HepG2 (cell line): ENCODE results near the gene ORC4.

ENCODE experiments used
- FOXM1 ChIP-seq: sonication (generic); formaldehyde crosslinking; IDR thresholded peaks from 2 replicates; pipeline ENCODE4 v1.5.0; 2020; ENCODE audit warnings: missing genetic modification reagents
- GABPA ChIP-seq, 2 experiments: IDR thresholded peaks; 2 replicates each; pipeline ENCODE4 v1.6.1; 2011 to 2016; ENCODE audit warnings: low read depth in 2 of 2, low read length in 1 of 2, missing biosample characterization in 1 of 2, missing genetic modification characterization in 1 of 2
- JUN ChIP-seq: sonication (generic); formaldehyde crosslinking; IDR thresholded peaks from 2 replicates; pipeline ENCODE4 v1.4.0; 2020; ENCODE audit warnings: mild to moderate bottlenecking, missing genetic modification reagents
- USF2 ChIP-seq, 2 experiments: sonication (generic) in 1 of 2; formaldehyde crosslinking in 1 of 2; IDR thresholded peaks; 2 replicates each; pipeline versions ENCODE4 v1.5.1 to v1.6.1; 2011 to 2020; ENCODE audit warnings: borderline replicate concordance in 1 of 2, low read depth in 1 of 2, low read length in 1 of 2, mild to moderate bottlenecking in 1 of 2, missing genetic modification reagents in 1 of 2, moderate library complexity in 1 of 2
- ZNF121 ChIP-seq: sonication (generic); formaldehyde crosslinking; IDR thresholded peaks from 2 replicates; pipeline ENCODE4 v1.5.0; 2020; ENCODE audit warnings: mild to moderate bottlenecking, missing genetic modification reagents
- ZNF318 ChIP-seq: sonication (generic); formaldehyde crosslinking; IDR thresholded peaks from 2 replicates; pipeline ENCODE4 v1.4.0; 2020; ENCODE audit warnings: mild to moderate bottlenecking, missing genetic modification reagents
- TF ChIP-seq, protein P1 (sequence below): sonication (generic); formaldehyde crosslinking; IDR thresholded peaks from 2 replicates; pipeline ENCODE4 v1.4.0; 2020; ENCODE audit warnings: missing genetic modification reagents
- TF ChIP-seq, protein P2 (sequence below): sonication (generic); formaldehyde crosslinking; IDR thresholded peaks from 2 replicates; pipeline ENCODE4 v1.5.0; 2020; ENCODE audit warnings: mild to moderate bottlenecking, missing genetic modification reagents, moderate library complexity

- TF ChIP-seq, protein P1, sequence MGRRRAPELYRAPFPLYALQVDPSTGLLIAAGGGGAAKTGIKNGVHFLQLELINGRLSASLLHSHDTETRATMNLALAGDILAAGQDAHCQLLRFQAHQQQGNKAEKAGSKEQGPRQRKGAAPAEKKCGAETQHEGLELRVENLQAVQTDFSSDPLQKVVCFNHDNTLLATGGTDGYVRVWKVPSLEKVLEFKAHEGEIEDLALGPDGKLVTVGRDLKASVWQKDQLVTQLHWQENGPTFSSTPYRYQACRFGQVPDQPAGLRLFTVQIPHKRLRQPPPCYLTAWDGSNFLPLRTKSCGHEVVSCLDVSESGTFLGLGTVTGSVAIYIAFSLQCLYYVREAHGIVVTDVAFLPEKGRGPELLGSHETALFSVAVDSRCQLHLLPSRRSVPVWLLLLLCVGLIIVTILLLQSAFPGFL (CRISPR knock-in tag): no peak
- TF ChIP-seq, protein P2, sequence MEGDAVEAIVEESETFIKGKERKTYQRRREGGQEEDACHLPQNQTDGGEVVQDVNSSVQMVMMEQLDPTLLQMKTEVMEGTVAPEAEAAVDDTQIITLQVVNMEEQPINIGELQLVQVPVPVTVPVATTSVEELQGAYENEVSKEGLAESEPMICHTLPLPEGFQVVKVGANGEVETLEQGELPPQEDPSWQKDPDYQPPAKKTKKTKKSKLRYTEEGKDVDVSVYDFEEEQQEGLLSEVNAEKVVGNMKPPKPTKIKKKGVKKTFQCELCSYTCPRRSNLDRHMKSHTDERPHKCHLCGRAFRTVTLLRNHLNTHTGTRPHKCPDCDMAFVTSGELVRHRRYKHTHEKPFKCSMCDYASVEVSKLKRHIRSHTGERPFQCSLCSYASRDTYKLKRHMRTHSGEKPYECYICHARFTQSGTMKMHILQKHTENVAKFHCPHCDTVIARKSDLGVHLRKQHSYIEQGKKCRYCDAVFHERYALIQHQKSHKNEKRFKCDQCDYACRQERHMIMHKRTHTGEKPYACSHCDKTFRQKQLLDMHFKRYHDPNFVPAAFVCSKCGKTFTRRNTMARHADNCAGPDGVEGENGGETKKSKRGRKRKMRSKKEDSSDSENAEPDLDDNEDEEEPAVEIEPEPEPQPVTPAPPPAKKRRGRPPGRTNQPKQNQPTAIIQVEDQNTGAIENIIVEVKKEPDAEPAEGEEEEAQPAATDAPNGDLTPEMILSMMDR (CRISPR knock-in tag): no peak
- TF ChIP-seq USF2 (IDR thresholded peaks at IDR 0.05; ENCODE audit: low read depth, low read length) (no peak), USF2 (CRISPR knock-in tag; IDR thresholded peaks at IDR 0.05; ENCODE audit: borderline replicate concordance) (no peak), JUN (no peak), ZNF318 (CRISPR knock-in tag) (no peak), FOXM1 (CRISPR knock-in tag) (no peak), ZNF121 (CRISPR knock-in tag) (no peak), GABPA (IDR thresholded peaks at IDR 0.05; ENCODE audit: low read depth, low read length) (no peak), GABPA (CRISPR knock-in tag; IDR thresholded peaks at IDR 0.05; ENCODE audit: low read depth) (no peak)
These were observed 39.5 kb downstream of the ORC4 start for GRCh38 chr2:147980940-147981528.
